Measurements from ENCODE around the gene TTYH1.
"Not testable (repeated sequence)": the region's sequence is repeated elsewhere in the genome, so short reads cannot be mapped to it uniquely, and the experiment has no call there.

TTYH1 gene

GRCh38 chr19:54415208-54415900, at the start of gene TTYH1:
Gene TTYH1 (plus strand): TSS chr19:54415464. CDS start chr19:54415553, 89 bp downstream.
- Histone ChIP-seq H3K4me1 (ENCODE audit: control insufficient read depth, insufficient read depth, low read length) (peaks cover 3% of the 10 kb centered on the region), H3K9me3 (ENCODE audit: control insufficient read depth in 2 of 2, low read length in 2 of 2) (no peaks in the 10 kb centered on the region), H3K9ac (ENCODE audit: low read length in 2 of 2) (no peak within 1 kb of the TSS), H3K27ac (ENCODE audit: low read length) (no peak within 1 kb of the TSS), H3K4me3 (ENCODE audit: low read length in 2 of 2) (peak within 1 kb of the TSS in 1 of 2 donors; percentile 15), H3K36me3 (ENCODE audit: control insufficient read depth in 2 of 2, insufficient read depth in 2 of 2, low read length in 2 of 2) (no peaks in the 10 kb centered on the region), H3K27me3 (ENCODE audit: control insufficient read depth in 1 of 2, insufficient read depth in 2 of 2, low read length in 2 of 2) (peaks cover 41 to 61% of the 10 kb centered on the region in 2 donors)

- H3K36me3 ChIP-seq (ENCODE audit: control insufficient read depth in 2 of 2, insufficient read depth in 2 of 2, low read length in 2 of 2); H3K4me1 ChIP-seq (ENCODE audit: control insufficient read depth, insufficient read depth, low read length); H3K27me3 ChIP-seq (ENCODE audit: control insufficient read depth in 1 of 2, insufficient read depth in 2 of 2, low read length in 2 of 2); H3K9me3 ChIP-seq (ENCODE audit: control insufficient read depth in 2 of 2, low read length in 2 of 2); H3K9ac ChIP-seq (ENCODE audit: low read length in 2 of 2); H3K27ac ChIP-seq (ENCODE audit: low read length); H3K4me3 ChIP-seq (ENCODE audit: low read length in 2 of 2): not testable (repeated sequence)
These were observed 49.5 kb upstream of the TTYH1 start for GRCh38 chr19:54365798-54366197.

GRCh38 chr19:54366811-54367210, 48.5 kb upstream of the TTYH1 start:
- Histone ChIP-seq H3K27me3 (ENCODE audit: control insufficient read depth in 1 of 2, insufficient read depth in 2 of 2, low read length in 2 of 2) (no peaks in the 10 kb centered on the region), H3K27ac (ENCODE audit: low read length) (no peak overlapping the region), H3K4me1 (ENCODE audit: control insufficient read depth, insufficient read depth, low read length) (no peaks in the 10 kb centered on the region), H3K36me3 (ENCODE audit: control insufficient read depth in 2 of 2, insufficient read depth in 2 of 2, low read length in 2 of 2) (no peaks in the 10 kb centered on the region), H3K4me3 (ENCODE audit: low read length in 2 of 2) (no peak overlapping the region), H3K9ac (ENCODE audit: low read length in 2 of 2) (no peak overlapping the region), H3K9me3 (ENCODE audit: control insufficient read depth in 2 of 2, low read length in 2 of 2) (no peaks in the 10 kb centered on the region)

GRCh38 chr19:54369082-54369687, 46.1 kb upstream of the TTYH1 start:
- Histone ChIP-seq H3K4me1 (ENCODE audit: control insufficient read depth, insufficient read depth, low read length) (no peaks in the 10 kb centered on the region), H3K36me3 (ENCODE audit: control insufficient read depth in 2 of 2, insufficient read depth in 2 of 2, low read length in 2 of 2) (no peaks in the 10 kb centered on the region), H3K4me3 (ENCODE audit: low read length in 2 of 2) (no peak overlapping the region), H3K27ac (ENCODE audit: low read length) (no peak overlapping the region), H3K9me3 (ENCODE audit: control insufficient read depth in 2 of 2, low read length in 2 of 2) (no peaks in the 10 kb centered on the region), H3K27me3 (ENCODE audit: control insufficient read depth in 1 of 2, insufficient read depth in 2 of 2, low read length in 2 of 2) (no peaks in the 10 kb centered on the region), H3K9ac (ENCODE audit: low read length in 2 of 2) (no peak overlapping the region)

GRCh38 chr19:54369688-54370433, 45.4 kb upstream of the TTYH1 start:
- not testable (repeated sequence) for H3K4me3 ChIP-seq (ENCODE audit: low read length in 2 of 2); H3K27me3 ChIP-seq (ENCODE audit: control insufficient read depth in 1 of 2, insufficient read depth in 2 of 2, low read length in 2 of 2); H3K9me3 ChIP-seq (ENCODE audit: control insufficient read depth in 2 of 2, low read length in 2 of 2); H3K9ac ChIP-seq (ENCODE audit: low read length in 2 of 2); H3K4me1 ChIP-seq (ENCODE audit: control insufficient read depth, insufficient read depth, low read length); H3K36me3 ChIP-seq (ENCODE audit: control insufficient read depth in 2 of 2, insufficient read depth in 2 of 2, low read length in 2 of 2); H3K27ac ChIP-seq (ENCODE audit: low read length)

- not testable (repeated sequence) for H3K4me1 ChIP-seq (ENCODE audit: control insufficient read depth, insufficient read depth, low read length); H3K9ac ChIP-seq (ENCODE audit: low read length in 2 of 2); H3K36me3 ChIP-seq (ENCODE audit: control insufficient read depth in 2 of 2, insufficient read depth in 2 of 2, low read length in 2 of 2); H3K27ac ChIP-seq (ENCODE audit: low read length); H3K4me3 ChIP-seq (ENCODE audit: low read length in 2 of 2); H3K27me3 ChIP-seq (ENCODE audit: control insufficient read depth in 1 of 2, insufficient read depth in 2 of 2, low read length in 2 of 2); H3K9me3 ChIP-seq (ENCODE audit: control insufficient read depth in 2 of 2, low read length in 2 of 2)
These were observed 44.8 kb upstream of the TTYH1 start for GRCh38 chr19:54370434-54370796.

GRCh38 chr19:54371453-54371852, 43.8 kb upstream of the TTYH1 start:
- H3K4me3 ChIP-seq (ENCODE audit: low read length in 2 of 2); H3K9me3 ChIP-seq (ENCODE audit: control insufficient read depth in 2 of 2, low read length in 2 of 2); H3K9ac ChIP-seq (ENCODE audit: low read length in 2 of 2); H3K27ac ChIP-seq (ENCODE audit: low read length); H3K4me1 ChIP-seq (ENCODE audit: control insufficient read depth, insufficient read depth, low read length); H3K27me3 ChIP-seq (ENCODE audit: control insufficient read depth in 1 of 2, insufficient read depth in 2 of 2, low read length in 2 of 2); H3K36me3 ChIP-seq (ENCODE audit: control insufficient read depth in 2 of 2, insufficient read depth in 2 of 2, low read length in 2 of 2): not testable (repeated sequence)

- Histone ChIP-seq H3K27me3 (ENCODE audit: control insufficient read depth in 1 of 2, insufficient read depth in 2 of 2, low read length in 2 of 2) (no peaks in the 10 kb centered on the region), H3K4me1 (ENCODE audit: control insufficient read depth, insufficient read depth, low read length) (no peaks in the 10 kb centered on the region), H3K9ac (ENCODE audit: low read length in 2 of 2) (no peak overlapping the region), H3K9me3 (ENCODE audit: control insufficient read depth in 2 of 2, low read length in 2 of 2) (no peaks in the 10 kb centered on the region), H3K4me3 (ENCODE audit: low read length in 2 of 2) (no peak overlapping the region), H3K36me3 (ENCODE audit: control insufficient read depth in 2 of 2, insufficient read depth in 2 of 2, low read length in 2 of 2) (no peaks in the 10 kb centered on the region), H3K27ac (ENCODE audit: low read length) (no peak overlapping the region)
These were observed 41.3 kb upstream of the TTYH1 start for GRCh38 chr19:54373781-54374631.

GRCh38 chr19:54375181-54375938, 39.9 kb upstream of the TTYH1 start:
- not testable (repeated sequence) for H3K9me3 ChIP-seq (ENCODE audit: control insufficient read depth in 2 of 2, low read length in 2 of 2); H3K9ac ChIP-seq (ENCODE audit: low read length in 2 of 2); H3K4me3 ChIP-seq (ENCODE audit: low read length in 2 of 2); H3K4me1 ChIP-seq (ENCODE audit: control insufficient read depth, insufficient read depth, low read length); H3K27ac ChIP-seq (ENCODE audit: low read length); H3K36me3 ChIP-seq (ENCODE audit: control insufficient read depth in 2 of 2, insufficient read depth in 2 of 2, low read length in 2 of 2); H3K27me3 ChIP-seq (ENCODE audit: control insufficient read depth in 1 of 2, insufficient read depth in 2 of 2, low read length in 2 of 2)

- Histone ChIP-seq H3K27me3 (ENCODE audit: control insufficient read depth in 1 of 2, insufficient read depth in 2 of 2, low read length in 2 of 2) (no peaks in the 10 kb centered on the region), H3K4me1 (ENCODE audit: control insufficient read depth, insufficient read depth, low read length) (no peaks in the 10 kb centered on the region), H3K9ac (ENCODE audit: low read length in 2 of 2) (no peak overlapping the region), H3K9me3 (ENCODE audit: control insufficient read depth in 2 of 2, low read length in 2 of 2) (peaks cover 0 to 2% of the 10 kb centered on the region in 2 donors), H3K36me3 (ENCODE audit: control insufficient read depth in 2 of 2, insufficient read depth in 2 of 2, low read length in 2 of 2) (no peaks in the 10 kb centered on the region), H3K27ac (ENCODE audit: low read length) (no peak overlapping the region), H3K4me3 (ENCODE audit: low read length in 2 of 2) (no peak overlapping the region)
These were observed 38.5 kb upstream of the TTYH1 start for GRCh38 chr19:54376610-54377285.

Measured in stomach smooth muscle (tissue), 2 donors.